HepG2 (cell line): ENCODE measurements around the gene DAGLB. TPM values are rescaled to one million over a fixed set of nuclear protein-coding genes. Genes with fewer than 3 reads are reported as not detected.
A peak's percentile ranks its signal among the peaks of the same experiment; 100 is the strongest.

Source experiments
- ARID4A ChIP-seq: sonication (generic); formaldehyde crosslinking; IDR thresholded peaks from 2 replicates; pipeline ENCODE4 v1.5.0; 2020; ENCODE audit warnings: mild to moderate bottlenecking, missing genetic modification reagents, borderline replicate concordance
- ATF2 ChIP-seq: sonication (generic); formaldehyde crosslinking; IDR thresholded peaks from 2 replicates; pipeline ENCODE4 v1.4.0; 2020; ENCODE audit warnings: missing genetic modification reagents
- GABPA ChIP-seq, 2 experiments: IDR thresholded peaks; 2 replicates each; pipeline ENCODE4 v1.6.1; 2011 to 2016; ENCODE audit warnings: low read depth in 2 of 2, low read length in 1 of 2, missing biosample characterization in 1 of 2, missing genetic modification characterization in 1 of 2
- GABPB1 ChIP-seq: IDR thresholded peaks from 2 replicates; pipeline ENCODE4 v1.6.1; 2016; ENCODE audit warnings: mild to moderate bottlenecking, missing genetic modification reagents, moderate library complexity, missing compliant biosample characterization
- GTF3A ChIP-seq: sonication (generic); formaldehyde crosslinking; conservative IDR thresholded peaks from 2 replicates; pipeline ENCODE4 v1.4.0; 2020; ENCODE audit warnings: mild to moderate bottlenecking, missing genetic modification reagents
- HCFC1 ChIP-seq: fragments of 150-350 bp; IDR thresholded peaks from 2 replicates; pipeline ENCODE4 v1.6.1; 2014; ENCODE audit warnings: low read depth, low read length
- SETDB1 ChIP-seq: sonication (generic); formaldehyde crosslinking; IDR thresholded peaks from 2 replicates; pipeline ENCODE4 v1.5.1; 2020; ENCODE audit warnings: missing genetic modification reagents, mild to moderate bottlenecking, borderline replicate concordance
- ZNF225 ChIP-seq: sonication (generic); formaldehyde crosslinking; IDR thresholded peaks from 2 replicates; pipeline ENCODE4 v1.4.0; 2020; ENCODE audit warnings: mild to moderate bottlenecking, missing genetic modification reagents
- ZNF574 ChIP-seq: sonication (generic); formaldehyde crosslinking; IDR thresholded peaks from 2 replicates; pipeline ENCODE4 v1.4.0; 2020; ENCODE audit warnings: missing genetic modification reagents
- ZNF670 ChIP-seq: sonication (generic); formaldehyde crosslinking; IDR thresholded peaks from 2 replicates; pipeline ENCODE4 v1.8.0; 2022; ENCODE audit warnings: mild to moderate bottlenecking, missing genetic modification reagents, borderline replicate concordance
- ZNF776 ChIP-seq: sonication (generic); formaldehyde crosslinking; IDR thresholded peaks from 2 replicates; pipeline ENCODE4 v1.4.0; 2020; ENCODE audit warnings: mild to moderate bottlenecking, missing genetic modification reagents
- polyA plus RNA-seq, 8 experiments: library from polyadenylated mRNA; depleted of rRNA in 3 of 8; stranded (reverse) in 7 of 8; unstranded in 1 of 8; fragments of >200 nt; fragmentation: Illumina TruSeq in 4 of 8; extraction: Trizol in 4 of 8; gene quantifications; 2 replicates each; pipeline versions ENCODE4 v1.2.1 to v1.2.3, GENCODE V29; 2011 to 2016; ENCODE audit warnings: low read depth in 4 of 8, missing spikeins in 1 of 8, mixed read lengths in 1 of 8; ENCODE audit not compliant: insufficient read depth in 1 of 8
- total RNA-seq, 5 experiments: library from RNA; depleted of rRNA; stranded (reverse); fragments of >200 nt; fragmentation: Illumina TruSeq; extraction: Trizol; gene quantifications; 2 replicates each; pipeline ENCODE4 v1.2.3, GENCODE V29; 2016; ENCODE audit warnings: low read depth in 1 of 5

Gene DAGLB
- total and polyA plus RNA-seq, 2 of the 13 experiments (the other 11 are each of a cell fraction or from before 2014, with no cell fraction given), result 7.9 to 9.8 TPM

GRCh38 chr7:6496842-6497636, 49.3 kb upstream of the DAGLB start (continued):
- TF ChIP-seq ZNF574 (no peak), GABPB1 (CRISPR knock-in tag) (peak; percentile 85), ZNF670 (CRISPR knock-in tag) (no peak), HCFC1 (no peak), ZNF776 (0 out of 2 replicates have a peak, but pooled peaks have one; percentile 8), GTF3A (CRISPR knock-in tag) (no peak), ATF2 (CRISPR knock-in tag) (no peak), ZNF225 (CRISPR knock-in tag) (no peak), GABPA (IDR thresholded peaks at IDR 0.05; ENCODE audit: low read depth, low read length) (no peak; the same call in 1 of the 2 replicates), GABPA (CRISPR knock-in tag; IDR thresholded peaks at IDR 0.05; ENCODE audit: low read depth) (peak; percentile 54), SETDB1 (no peak), ARID4A (CRISPR knock-in tag) (no peak)
- TF ChIP-seq, all 625 proteins: peak for 5
